ENCODE measurements around the gene ERI2. TPM values are rescaled to one million over a fixed set of nuclear protein-coding genes. Genes with fewer than 3 reads are reported as not detected.

Gene ERI2
- total RNA-seq, 6 experiments from 2014 or later = 10.6 to 16.1 (median 13.1) TPM

DNA sequence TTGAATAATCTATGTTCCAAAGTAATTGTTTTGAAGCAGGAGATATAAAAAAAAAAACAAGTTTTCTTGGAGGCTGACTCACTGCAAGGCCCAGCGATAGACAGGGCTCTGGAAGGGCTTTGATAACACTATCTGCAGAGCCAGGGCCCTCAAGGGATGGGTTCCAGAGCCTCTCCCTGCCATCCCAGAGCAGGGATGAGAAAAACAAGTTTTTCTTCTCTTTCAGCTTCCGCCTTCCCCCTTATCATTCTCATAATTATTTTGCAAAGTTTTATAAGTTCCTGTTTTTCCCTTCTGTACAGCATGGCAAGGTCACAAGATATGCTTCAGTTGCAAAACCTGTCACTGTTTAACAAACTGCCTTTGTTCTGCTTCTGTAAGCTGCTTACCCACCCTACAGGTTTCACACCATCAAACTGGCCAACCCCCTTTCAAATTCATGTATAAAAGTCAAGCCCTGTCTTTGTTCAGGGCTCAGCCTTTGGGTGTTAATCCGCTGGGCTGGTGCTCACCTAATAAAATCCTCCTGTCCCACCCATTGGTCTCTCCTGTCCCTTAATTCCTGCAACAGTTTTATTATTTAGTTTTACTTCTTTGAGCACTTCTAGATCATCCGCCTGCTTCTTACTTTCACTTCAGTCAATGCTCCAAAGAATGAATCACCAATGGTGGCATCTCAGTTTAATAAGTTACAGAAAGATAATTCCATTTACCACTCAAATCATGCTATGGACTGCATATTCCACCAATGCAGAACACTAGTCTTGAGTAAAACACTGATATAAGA lies 59.0 kb downstream of the ERI2 start:
- H3K4me1 Mint-ChIP-seq (ENCODE audit: low read depth) = no peaks in the 10 kb centered on the region
- no peaks in the 10 kb centered on the region for H3K9me3 Mint-ChIP-seq
- H3K36me3 Mint-ChIP-seq (ENCODE audit: low read depth) = no peaks in the 10 kb centered on the region
- TF ChIP-seq, protein P1, sequence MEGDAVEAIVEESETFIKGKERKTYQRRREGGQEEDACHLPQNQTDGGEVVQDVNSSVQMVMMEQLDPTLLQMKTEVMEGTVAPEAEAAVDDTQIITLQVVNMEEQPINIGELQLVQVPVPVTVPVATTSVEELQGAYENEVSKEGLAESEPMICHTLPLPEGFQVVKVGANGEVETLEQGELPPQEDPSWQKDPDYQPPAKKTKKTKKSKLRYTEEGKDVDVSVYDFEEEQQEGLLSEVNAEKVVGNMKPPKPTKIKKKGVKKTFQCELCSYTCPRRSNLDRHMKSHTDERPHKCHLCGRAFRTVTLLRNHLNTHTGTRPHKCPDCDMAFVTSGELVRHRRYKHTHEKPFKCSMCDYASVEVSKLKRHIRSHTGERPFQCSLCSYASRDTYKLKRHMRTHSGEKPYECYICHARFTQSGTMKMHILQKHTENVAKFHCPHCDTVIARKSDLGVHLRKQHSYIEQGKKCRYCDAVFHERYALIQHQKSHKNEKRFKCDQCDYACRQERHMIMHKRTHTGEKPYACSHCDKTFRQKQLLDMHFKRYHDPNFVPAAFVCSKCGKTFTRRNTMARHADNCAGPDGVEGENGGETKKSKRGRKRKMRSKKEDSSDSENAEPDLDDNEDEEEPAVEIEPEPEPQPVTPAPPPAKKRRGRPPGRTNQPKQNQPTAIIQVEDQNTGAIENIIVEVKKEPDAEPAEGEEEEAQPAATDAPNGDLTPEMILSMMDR (IDR thresholded peaks at IDR 0.05) = no peak
- no peak overlapping the region for H3K4me3 Mint-ChIP-seq
- H3K27ac Mint-ChIP-seq = no peak overlapping the region
- no peak for DNase-seq
- H3K27me3 Mint-ChIP-seq (ENCODE audit: insufficient read depth) = peaks cover 4% of the 10 kb centered on the region; the same call in 1 of the 2 replicates

DNA sequence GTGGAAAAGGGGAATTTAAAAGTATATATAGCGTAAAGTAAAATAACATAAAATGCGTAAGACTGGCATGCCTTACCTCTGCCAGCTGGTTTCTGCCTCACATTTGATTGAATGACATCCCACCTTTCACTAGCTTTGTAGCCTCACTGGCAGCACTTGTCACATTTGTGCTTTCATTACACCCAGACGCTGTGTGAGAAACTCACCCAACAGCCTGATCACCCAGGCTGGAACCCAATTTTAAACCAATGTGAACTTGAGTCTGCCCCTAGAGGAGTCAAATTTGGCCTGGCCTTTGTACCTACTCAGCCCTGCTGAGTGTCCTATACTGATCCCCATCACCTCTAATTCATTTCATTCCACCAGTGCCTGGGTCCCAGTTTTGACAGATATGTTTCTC lies 59.8 kb downstream of the ERI2 start:
- DNase-seq = no peak
- Mint-ChIP-seq H3K4me1 (ENCODE audit: low read depth) (no peaks in the 10 kb centered on the region), H3K9me3 (no peaks in the 10 kb centered on the region), H3K36me3 (ENCODE audit: low read depth) (no peaks in the 10 kb centered on the region), H3K4me3 (no peak overlapping the region), H3K27ac (no peak overlapping the region), H3K27me3 (ENCODE audit: insufficient read depth) (peaks cover 1% of the 10 kb centered on the region; the same call in 1 of the 2 replicates)
- TF ChIP-seq, protein P1 (IDR thresholded peaks at IDR 0.05) = no peak

Other genes starting within 250 kb of the ERI2 start
- gene ACSM2B, start 230.1 kb downstream of the ERI2 start, total RNA-seq (2021; fragmentation: NEBNext Ultra II Directional; extraction: Animal tissue kit (Norgen Biotek cat#: 25700)) = not detected
- gene ACSM1, start 108.8 kb downstream of the ERI2 start, total RNA-seq (2021; fragmentation: NEBNext Ultra II Directional; extraction: Animal tissue kit (Norgen Biotek cat#: 25700)) = not detected
- gene THUMPD1, start 64.7 kb downstream of the ERI2 start, total RNA-seq (2021; fragmentation: NEBNext Ultra II Directional; extraction: Animal tissue kit (Norgen Biotek cat#: 25700)) = 10 to 100 TPM; 21.9 to 26.1 (median 24.3) TPM
- under 1 TPM in 5 of 6 experiments, not detected in 1; 0.12 to 0.48 (median 0.21) TPM for gene ACSM3, start 42.5 kb downstream of the ERI2 start, total RNA-seq (2021; fragmentation: NEBNext Ultra II Directional; extraction: Animal tissue kit (Norgen Biotek cat#: 25700))
- 10 to 100 TPM in 3 of 6 experiments, 1 to 10 TPM in 3; 4.9 to 12.2 (median 9.6) TPM for gene REXO5, start 55 bp upstream of the ERI2 start, total RNA-seq (2021; fragmentation: NEBNext Ultra II Directional; extraction: Animal tissue kit (Norgen Biotek cat#: 25700))
- 10 to 100 TPM; 29.2 to 41.0 (median 32.1) TPM for gene DCUN1D3, start 93.9 kb upstream of the ERI2 start, total RNA-seq (2021; fragmentation: NEBNext Ultra II Directional; extraction: Animal tissue kit (Norgen Biotek cat#: 25700))
- gene LYRM1, start 94.3 kb upstream of the ERI2 start, total RNA-seq (2021; fragmentation: NEBNext Ultra II Directional; extraction: Animal tissue kit (Norgen Biotek cat#: 25700)) = 10 to 100 TPM; 22.2 to 28.4 (median 25.8) TPM

All from HFFc6 (cell line).